Endothelial cell of umbilical vein (primary cell): ENCODE measurements around the gene CPPED1. TPM values are rescaled to one million over a fixed set of nuclear protein-coding genes. Genes with fewer than 3 reads are reported as not detected.

Experiments used
- BruUV-seq: library from RNA; stranded (reverse); fragments of 400-500 nt; replicated peaks from 2 replicates; lab custom pipeline; 2021; lab: Mats Ljungman, UMichigan
- CTCF ChIA-PET: fragments of 300-600, 350-600 bp; sonication (Branson Sonifier 250); formaldehyde crosslinking; loops from one replicate; lab custom pipeline; 2021; ENCODE audit warnings: antibody characterized with exemption, inconsistent platforms; lab: Charles Lee
- POLR2A ChIA-PET: fragments of 300-600, 350-600 bp; sonication (Branson Sonifier 250); formaldehyde crosslinking; loops from one replicate; lab custom pipeline; 2021; ENCODE audit warnings: antibody characterized with exemption, inconsistent platforms; lab: Charles Lee
- DNase-seq: peaks from one replicate; pipeline ENCODE4 v3.0.0-alpha.2; 2011; ENCODE audit warnings: low read depth, low spot score
- FAIRE-seq: peaks from 2 replicates; lab custom pipeline; 2011; peaks lifted over from hg19 to GRCh38; lab: Jason Lieb, UNC
- H2AFZ ChIP-seq: 2 replicates; pipeline ENCODE4 v1.6.0; 2012; ENCODE audit warnings: low read depth, low read length, control low read depth, inconsistent platforms
- H3K27ac ChIP-seq: 2 replicates; pipeline ENCODE4 v1.5.1; 2011; ENCODE audit warnings: low read depth, mild to moderate bottlenecking, control low read depth, low read length, moderate library complexity; ENCODE audit not compliant: insufficient read depth
- H3K27me3 ChIP-seq, 2 experiments: 2 replicates each; pipeline versions ENCODE4 v1.6.0 to v1.6.1; 2011; ENCODE audit warnings: low read length in 2 of 2, mixed read lengths in 1 of 2; ENCODE audit not compliant: control insufficient read depth in 2 of 2, insufficient read depth in 2 of 2
- H3K36me3 ChIP-seq, 2 experiments: 2 replicates in 1 of 2; 3 replicates in 1 of 2; pipeline ENCODE4 v1.5.1; 2011; ENCODE audit warnings: low read length in 2 of 2, mild to moderate bottlenecking in 1 of 2, moderate library complexity in 1 of 2; ENCODE audit not compliant: control insufficient read depth in 2 of 2, insufficient read depth in 2 of 2; ENCODE audit errors: extremely low read depth in 1 of 2
- H3K4me1 ChIP-seq: 3 replicates; pipeline ENCODE4 v1.5.1; 2011; ENCODE audit warnings: mild to moderate bottlenecking, low read length; ENCODE audit not compliant: control insufficient read depth, insufficient read depth; ENCODE audit errors: extremely low read depth
- H3K4me2 ChIP-seq: 2 replicates; pipeline ENCODE4 v1.6.1; 2011; ENCODE audit warnings: low read length, control low read depth, mixed read lengths; ENCODE audit not compliant: insufficient read depth
- H3K4me3 ChIP-seq, 3 experiments: fragments of 200-600 bp in 1 of 3; sonication (generic), shearing (Covaris generic) in 1 of 3; replicated peaks in 1 of 3; 2 replicates each; pipeline ENCODE4 v1.5.1; 2011 to 2016; ENCODE audit warnings: control low read depth in 3 of 3, low read length in 3 of 3, mild to moderate bottlenecking in 2 of 3, inconsistent platforms in 1 of 3, low read depth in 1 of 3, moderate library complexity in 1 of 3; ENCODE audit not compliant: insufficient read depth in 1 of 3
- H3K79me2 ChIP-seq: 2 replicates; pipeline ENCODE4 v1.6.0; 2012; ENCODE audit warnings: low read length, inconsistent platforms; ENCODE audit not compliant: control insufficient read depth, insufficient read depth
- H3K9ac ChIP-seq: replicated peaks from 2 replicates; pipeline ENCODE3; 2011; ENCODE audit warnings: low read length, control low read depth; ENCODE audit not compliant: insufficient read depth; ENCODE audit errors: extremely low read depth
- H3K9me1 ChIP-seq: replicated peaks from 3 replicates; pipeline ENCODE4 v1.6.0; 2011; ENCODE audit warnings: mild to moderate bottlenecking, low read length; ENCODE audit not compliant: control insufficient read depth, insufficient read depth; ENCODE audit errors: extremely low read depth
- H3K9me3 ChIP-seq: replicated peaks from 2 replicates; pipeline ENCODE4 v1.5.1; 2012; ENCODE audit warnings: low read length, inconsistent platforms; ENCODE audit not compliant: control insufficient read depth, insufficient read depth
- H4K20me1 ChIP-seq: replicated peaks from 2 replicates; pipeline ENCODE3; 2011; ENCODE audit warnings: mild to moderate bottlenecking, low read length; ENCODE audit not compliant: control insufficient read depth, insufficient read depth; ENCODE audit errors: extremely low read depth
- EZH2 ChIP-seq: IDR thresholded peaks from 2 replicates; pipeline ENCODE4 v1.6.1; 2012; ENCODE audit warnings: borderline replicate concordance, low read depth, mild to moderate bottlenecking, moderate library complexity, low read length, inconsistent platforms; ENCODE audit not compliant: severe bottlenecking
- FOS ChIP-seq: IDR thresholded peaks from 2 replicates; pipeline ENCODE4 v1.6.1; 2011; ENCODE audit warnings: mild to moderate bottlenecking, low read length, moderate library complexity, borderline replicate concordance; ENCODE audit not compliant: insufficient read depth
- GATA2 ChIP-seq: IDR thresholded peaks from 2 replicates; pipeline ENCODE4 v1.7.0; 2011; ENCODE audit warnings: low read depth, mild to moderate bottlenecking, moderate library complexity, mixed read lengths, low read length; ENCODE audit not compliant: insufficient read length, insufficient read depth
- JUN ChIP-seq: IDR thresholded peaks from 2 replicates; pipeline ENCODE4 v1.6.1; 2011; ENCODE audit warnings: borderline replicate concordance, low read depth; ENCODE audit not compliant: insufficient read length, insufficient read depth
- MYC ChIP-seq: IDR thresholded peaks from one replicate; pipeline ENCODE4 v1.6.1; 2011; ENCODE audit warnings: mild to moderate bottlenecking, low read depth, low read length
- POLR2A ChIP-seq: IDR thresholded peaks from 2 replicates; pipeline ENCODE4 v1.6.1; 2012; ENCODE audit warnings: low read depth, mild to moderate bottlenecking, control low read depth, low read length
- POLR2AphosphoS5 ChIP-seq: IDR thresholded peaks from 2 replicates; pipeline ENCODE4 v1.6.1; 2012; ENCODE audit warnings: low read depth, mild to moderate bottlenecking, control low read depth, low read length, moderate library complexity; ENCODE audit not compliant: insufficient read depth
- dilution Hi-C: fragments of 300-500 bp; cut with MboI; formaldehyde crosslinking; loops from one replicate; pipeline ENCODE4 v1.15.0; 2019; ENCODE audit warnings: low sequenced_read_pairs; ENCODE audit not compliant: extremely low pct_ligation_motif_present
- intact Hi-C: fragments of 100-400 bp; cut with micrococcal nuclease; formaldehyde crosslinking; loops from one replicate; pipeline ENCODE4 v1.10.0; 2022
- polyA plus RNA-seq, 4 experiments: library from polyadenylated mRNA; depleted of rRNA in 3 of 4; stranded (reverse) in 3 of 4; unstranded in 1 of 4; fragments of >200 nt; gene quantifications; 2 replicates each; pipeline versions ENCODE4 v1.2.1 to v1.2.3, GENCODE V29; 2011 to 2012; ENCODE audit warnings: missing spikeins in 1 of 4
- total RNA-seq: library from RNA; stranded (reverse); gene quantifications from 2 replicates; pipeline ENCODE4 v1.2.3, GENCODE V29; 2021
- TF ChIP-seq, protein P1 (sequence below), 2 donors: IDR thresholded peaks; 1 replicate in 1 of 2; 2 replicates in 1 of 2; pipeline ENCODE4 v1.5.1; 2011; ENCODE audit warnings: low read length in 2 of 2, mild to moderate bottlenecking in 2 of 2, moderate library complexity in 2 of 2, control low read depth in 1 of 2, inconsistent platforms in 1 of 2, low read depth in 1 of 2; ENCODE audit not compliant: insufficient read depth in 1 of 2; ENCODE audit errors: extremely low read depth in 1 of 2
- TF ChIP-seq, protein P2 (sequence below): IDR thresholded peaks from 2 replicates; pipeline ENCODE4 v1.6.1; 2011; ENCODE audit not compliant: insufficient read depth, insufficient read length

The CPPED1 gene
- total and polyA plus RNA-seq, 2 donors (not counting 3 experiments of a cell fraction or from before 2014, with no cell fraction given): 27.9 to 59.3 TPM

DNA sequence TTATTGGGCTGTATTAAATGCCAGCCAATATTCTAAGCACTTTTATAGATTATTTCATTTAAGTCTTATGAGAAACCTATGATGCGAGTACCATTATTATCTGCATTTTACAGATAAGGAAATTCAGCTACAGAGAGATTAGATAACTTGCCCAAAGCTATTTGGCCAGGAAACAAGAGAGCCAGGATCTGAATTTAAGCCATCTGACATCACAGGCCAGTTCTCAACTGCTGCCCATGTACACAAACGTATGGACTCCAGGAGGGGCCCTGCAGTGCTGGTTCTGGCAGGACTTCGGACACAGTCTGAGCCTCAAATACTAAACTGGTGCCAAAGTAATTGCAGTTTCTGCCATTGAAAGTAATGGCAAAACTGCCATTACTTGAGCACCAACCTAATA is 40.2 kb downstream of the CPPED1 start:
- Histone ChIP-seq H3K9ac (no peak overlapping the region), H4K20me1 (no peaks in the 10 kb centered on the region), H3K79me2 (no peaks in the 10 kb centered on the region), H3K36me3 (peaks cover 2% of the 10 kb centered on the region in 2 experiments), H3K27me3 (no peaks in the 10 kb centered on the region), H3K27ac (no peak overlapping the region), H2AFZ (no peak overlapping the region), H3K4me1 (peaks cover 6% of the 10 kb centered on the region), H3K4me3 (no peak overlapping the region), H3K9me3 (no peaks in the 10 kb centered on the region), H3K4me2 (no peak overlapping the region), H3K9me1 (no peaks in the 10 kb centered on the region)
- DNase-seq (peak; percentile 71), FAIRE-seq (no peak)
- CTCF ChIA-PET: interaction anchor here (0.6 to 1.1 kb wide), 3 partner anchors 9 to 24 kb away, joined by 3 to 4 read pairs (median 3); no protein-coding TSS in a partner anchor
- POLR2A ChIA-PET: no interaction called here
- dilution Hi-C loops: no loop called here
- intact Hi-C loops: no loop called here
- TF ChIP-seq EZH2 (no peak), GATA2 (peak; percentile 19)
- BruUV-seq: no TSS peak

DNA sequence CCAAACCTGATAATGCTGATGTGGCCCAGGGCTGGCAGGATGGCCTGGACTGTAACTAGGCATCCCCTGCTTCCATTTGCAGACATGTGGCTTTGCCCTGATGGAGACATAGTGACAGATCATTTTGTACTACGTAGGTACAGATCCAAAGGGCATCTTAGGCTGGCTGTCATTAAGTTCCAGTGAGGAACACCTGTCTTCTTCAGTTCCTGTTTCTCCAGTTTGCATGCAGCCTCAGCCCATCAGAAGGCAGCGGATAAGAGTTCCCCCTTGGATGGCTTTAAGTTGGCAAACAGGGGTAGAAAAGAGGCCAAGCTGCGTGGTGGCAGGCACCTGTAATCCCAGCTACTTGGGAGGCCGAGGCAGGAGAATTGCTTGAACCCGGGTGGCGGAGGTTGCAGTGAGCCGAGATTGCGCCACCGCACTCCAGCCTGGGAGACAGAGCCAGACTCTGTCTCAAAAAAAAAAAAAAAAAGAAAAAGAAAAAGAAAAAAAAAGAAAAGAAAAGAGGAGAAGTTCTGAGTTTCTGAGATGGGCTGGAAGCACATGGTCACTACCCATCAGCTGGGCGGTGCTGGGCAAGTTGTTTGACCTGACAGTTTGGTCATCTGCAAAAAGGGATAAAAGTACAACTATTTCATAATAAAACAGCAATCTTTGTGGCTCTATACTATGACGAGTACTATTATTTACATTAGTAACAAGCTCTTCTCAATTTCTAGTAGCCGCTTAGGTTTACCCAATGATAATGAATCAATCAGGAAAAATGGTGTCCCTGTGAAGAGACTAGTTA is 42.7 kb downstream of the CPPED1 start:
- Histone ChIP-seq H3K4me1 (peaks cover 17% of the 10 kb centered on the region), H3K36me3 (peaks cover 2% of the 10 kb centered on the region in 2 experiments), H3K79me2 (no peaks in the 10 kb centered on the region), H3K9ac (no peak overlapping the region), H3K27me3 (no peaks in the 10 kb centered on the region), H3K4me2 (no peak overlapping the region), H3K27ac (no peak overlapping the region), H3K9me1 (no peaks in the 10 kb centered on the region), H2AFZ (no peak overlapping the region), H3K4me3 (no peak overlapping the region), H3K9me3 (no peaks in the 10 kb centered on the region), H4K20me1 (no peaks in the 10 kb centered on the region)
- FAIRE-seq (no peak), DNase-seq (no peak)
- CTCF ChIA-PET: no interaction called here
- TF ChIP-seq, protein P1, sequence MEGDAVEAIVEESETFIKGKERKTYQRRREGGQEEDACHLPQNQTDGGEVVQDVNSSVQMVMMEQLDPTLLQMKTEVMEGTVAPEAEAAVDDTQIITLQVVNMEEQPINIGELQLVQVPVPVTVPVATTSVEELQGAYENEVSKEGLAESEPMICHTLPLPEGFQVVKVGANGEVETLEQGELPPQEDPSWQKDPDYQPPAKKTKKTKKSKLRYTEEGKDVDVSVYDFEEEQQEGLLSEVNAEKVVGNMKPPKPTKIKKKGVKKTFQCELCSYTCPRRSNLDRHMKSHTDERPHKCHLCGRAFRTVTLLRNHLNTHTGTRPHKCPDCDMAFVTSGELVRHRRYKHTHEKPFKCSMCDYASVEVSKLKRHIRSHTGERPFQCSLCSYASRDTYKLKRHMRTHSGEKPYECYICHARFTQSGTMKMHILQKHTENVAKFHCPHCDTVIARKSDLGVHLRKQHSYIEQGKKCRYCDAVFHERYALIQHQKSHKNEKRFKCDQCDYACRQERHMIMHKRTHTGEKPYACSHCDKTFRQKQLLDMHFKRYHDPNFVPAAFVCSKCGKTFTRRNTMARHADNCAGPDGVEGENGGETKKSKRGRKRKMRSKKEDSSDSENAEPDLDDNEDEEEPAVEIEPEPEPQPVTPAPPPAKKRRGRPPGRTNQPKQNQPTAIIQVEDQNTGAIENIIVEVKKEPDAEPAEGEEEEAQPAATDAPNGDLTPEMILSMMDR (IDR thresholded peaks at IDR 0.05; ENCODE audit: extremely low read depth in 1 of 2, insufficient read depth in 1 of 2, low read depth in 1 of 2, low read length in 2 of 2): no peak
- TF ChIP-seq GATA2 (no peak), FOS (no peak), POLR2A (no peak), MYC (no peak), JUN (no peak), EZH2 (no peak), POLR2AphosphoS5 (no peak)
- TF ChIP-seq, protein P2, sequence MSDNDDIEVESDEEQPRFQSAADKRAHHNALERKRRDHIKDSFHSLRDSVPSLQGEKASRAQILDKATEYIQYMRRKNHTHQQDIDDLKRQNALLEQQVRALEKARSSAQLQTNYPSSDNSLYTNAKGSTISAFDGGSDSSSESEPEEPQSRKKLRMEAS: no peak
- BruUV-seq: no TSS peak
- intact Hi-C loops: no loop called here
- POLR2A ChIA-PET: no interaction called here
- dilution Hi-C loops: no loop called here
